ENCODE data around the gene SATB1.

Gene SATB1

GRCh38 chr3:18385706-18386105 lies 39.4 kb downstream of the SATB1 start:
- TF ChIP-seq BACH2 (CRISPR knock-in tag; IDR thresholded peaks at IDR 0.05; ENCODE audit: borderline replicate concordance) (no peak), TCF4 (CRISPR knock-in tag; IDR thresholded peaks at IDR 0.05; ENCODE audit: borderline replicate concordance) (peak; percentile 81)
- TF ChIP-seq, protein P1, sequence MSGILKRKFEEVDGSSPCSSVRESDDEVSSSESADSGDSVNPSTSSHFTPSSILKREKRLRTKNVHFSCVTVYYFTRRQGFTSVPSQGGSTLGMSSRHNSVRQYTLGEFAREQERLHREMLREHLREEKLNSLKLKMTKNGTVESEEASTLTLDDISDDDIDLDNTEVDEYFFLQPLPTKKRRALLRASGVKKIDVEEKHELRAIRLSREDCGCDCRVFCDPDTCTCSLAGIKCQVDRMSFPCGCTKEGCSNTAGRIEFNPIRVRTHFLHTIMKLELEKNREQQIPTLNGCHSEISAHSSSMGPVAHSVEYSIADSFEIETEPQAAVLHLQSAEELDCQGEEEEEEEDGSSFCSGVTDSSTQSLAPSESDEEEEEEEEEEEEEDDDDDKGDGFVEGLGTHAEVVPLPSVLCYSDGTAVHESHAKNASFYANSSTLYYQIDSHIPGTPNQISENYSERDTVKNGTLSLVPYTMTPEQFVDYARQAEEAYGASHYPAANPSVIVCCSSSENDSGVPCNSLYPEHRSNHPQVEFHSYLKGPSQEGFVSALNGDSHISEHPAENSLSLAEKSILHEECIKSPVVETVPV (CRISPR knock-in tag; IDR thresholded peaks at IDR 0.05): peak; percentile 26; the same call in 1 of the 2 replicates
- ATAC-seq: no peak

DNA sequence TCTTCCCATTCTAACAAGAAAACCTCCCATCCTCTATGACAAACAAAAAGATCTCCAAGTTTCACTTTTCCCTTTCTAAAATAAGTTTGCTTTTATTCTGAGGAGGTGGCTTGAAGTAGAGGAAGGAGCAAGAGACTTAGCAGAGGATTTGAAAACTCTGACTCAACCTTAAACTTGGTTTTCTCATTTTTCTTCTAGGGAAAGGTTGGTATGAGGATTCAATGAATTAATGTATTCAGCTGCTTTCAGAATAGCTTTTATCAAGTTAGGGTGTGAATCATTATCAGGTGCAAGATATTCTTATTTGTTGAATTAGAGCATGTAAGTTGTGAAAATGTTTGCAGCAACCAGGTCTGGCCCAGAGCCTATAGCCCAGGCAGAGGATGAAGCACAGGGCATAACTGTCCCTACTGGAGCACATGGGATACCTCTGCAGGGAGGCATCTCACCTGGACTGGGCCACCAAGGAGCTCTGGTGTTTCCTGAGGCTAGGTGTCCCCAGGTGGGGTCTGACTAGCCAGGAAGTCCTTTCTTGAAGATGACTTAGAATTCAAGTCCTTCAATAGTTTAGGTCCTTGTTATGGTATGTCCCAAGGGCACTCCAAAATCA lies 42.3 kb downstream of the SATB1 start:
- no peak for ATAC-seq
- TF ChIP-seq ARNTL (CRISPR knock-in tag; IDR thresholded peaks at IDR 0.05; ENCODE audit: borderline replicate concordance, low read depth) (no peak), CREB5 (CRISPR knock-in tag; IDR thresholded peaks at IDR 0.05; ENCODE audit: low read depth) (no peak), ZNF70 (CRISPR knock-in tag; IDR thresholded peaks at IDR 0.05) (no peak), BACH2 (CRISPR knock-in tag; IDR thresholded peaks at IDR 0.05; ENCODE audit: borderline replicate concordance) (no peak)

DNA sequence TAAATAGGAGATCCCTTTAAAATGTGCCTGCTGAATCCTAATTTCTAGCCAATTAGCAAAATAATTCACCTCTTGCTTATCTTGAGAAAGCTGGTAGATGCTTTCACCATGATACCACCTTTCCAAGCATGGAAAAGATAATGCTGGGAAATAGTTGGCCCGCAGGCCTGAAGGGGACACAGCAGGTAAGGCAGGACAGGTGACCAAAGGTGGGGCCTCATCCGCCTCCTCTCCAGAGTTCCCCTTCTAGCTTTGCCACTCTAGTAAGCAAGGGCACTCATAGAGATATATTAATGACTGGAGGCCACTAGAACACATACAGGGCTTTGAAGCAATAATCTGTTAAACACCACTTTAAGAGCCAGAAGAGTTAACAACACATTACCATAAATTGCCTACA lies 45.5 kb downstream of the SATB1 start:
- TF ChIP-seq TOX (CRISPR knock-in tag; IDR thresholded peaks at IDR 0.05; ENCODE audit: borderline replicate concordance) (no peak), ZFP30 (CRISPR knock-in tag; IDR thresholded peaks at IDR 0.05) (no peak), RARB (CRISPR knock-in tag; IDR thresholded peaks at IDR 0.05) (no peak), SNAI2 (CRISPR knock-in tag; IDR thresholded peaks at IDR 0.05) (no peak), ZNF70 (CRISPR knock-in tag; IDR thresholded peaks at IDR 0.05) (no peak), ISL1 (CRISPR knock-in tag; IDR thresholded peaks at IDR 0.05) (no peak), ZNF8 (CRISPR knock-in tag; IDR thresholded peaks at IDR 0.05) (no peak), ESRRG (CRISPR knock-in tag; IDR thresholded peaks at IDR 0.05) (no peak)
- TF ChIP-seq, protein P1 (CRISPR knock-in tag; IDR thresholded peaks at IDR 0.05): no peak
- no peak for ATAC-seq

DNA sequence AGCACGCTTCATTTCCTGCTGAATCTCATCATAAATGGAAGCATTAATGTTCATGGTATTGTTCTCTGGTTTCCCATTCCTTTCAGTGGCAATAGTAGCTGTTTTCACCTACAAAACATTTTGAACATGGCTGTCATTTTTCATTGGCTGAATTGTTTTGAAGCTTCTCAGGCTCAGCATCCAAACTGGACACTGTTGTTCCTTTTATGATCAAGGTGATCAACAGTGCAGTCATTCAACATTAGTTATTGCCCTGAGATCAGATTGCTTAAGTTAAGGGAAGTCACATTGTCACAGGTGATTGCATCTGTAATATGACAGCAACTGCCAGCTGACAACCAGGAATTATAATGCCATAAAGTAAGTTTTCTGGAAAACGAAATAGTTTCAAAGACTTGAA lies 46.9 kb downstream of the SATB1 start:
- ATAC-seq: no peak
- TF ChIP-seq ZNF565 (CRISPR knock-in tag; conservative IDR thresholded peaks at IDR 0.05; ENCODE audit: low read depth) (no peak), ZFP3 (CRISPR knock-in tag; IDR thresholded peaks at IDR 0.05) (no peak), PATZ1 (CRISPR knock-in tag; IDR thresholded peaks at IDR 0.05; ENCODE audit: borderline replicate concordance) (no peak), OSR1 (CRISPR knock-in tag; IDR thresholded peaks at IDR 0.05) (no peak), CSDC2 (CRISPR knock-in tag; IDR thresholded peaks at IDR 0.05) (no peak), TSHZ2 (CRISPR knock-in tag; IDR thresholded peaks at IDR 0.05) (no peak), BACH2 (CRISPR knock-in tag; IDR thresholded peaks at IDR 0.05; ENCODE audit: borderline replicate concordance) (no peak), ESRRG (CRISPR knock-in tag; IDR thresholded peaks at IDR 0.05) (no peak), ARNTL (CRISPR knock-in tag; IDR thresholded peaks at IDR 0.05; ENCODE audit: borderline replicate concordance, low read depth) (no peak)
- TF ChIP-seq, protein P2, sequence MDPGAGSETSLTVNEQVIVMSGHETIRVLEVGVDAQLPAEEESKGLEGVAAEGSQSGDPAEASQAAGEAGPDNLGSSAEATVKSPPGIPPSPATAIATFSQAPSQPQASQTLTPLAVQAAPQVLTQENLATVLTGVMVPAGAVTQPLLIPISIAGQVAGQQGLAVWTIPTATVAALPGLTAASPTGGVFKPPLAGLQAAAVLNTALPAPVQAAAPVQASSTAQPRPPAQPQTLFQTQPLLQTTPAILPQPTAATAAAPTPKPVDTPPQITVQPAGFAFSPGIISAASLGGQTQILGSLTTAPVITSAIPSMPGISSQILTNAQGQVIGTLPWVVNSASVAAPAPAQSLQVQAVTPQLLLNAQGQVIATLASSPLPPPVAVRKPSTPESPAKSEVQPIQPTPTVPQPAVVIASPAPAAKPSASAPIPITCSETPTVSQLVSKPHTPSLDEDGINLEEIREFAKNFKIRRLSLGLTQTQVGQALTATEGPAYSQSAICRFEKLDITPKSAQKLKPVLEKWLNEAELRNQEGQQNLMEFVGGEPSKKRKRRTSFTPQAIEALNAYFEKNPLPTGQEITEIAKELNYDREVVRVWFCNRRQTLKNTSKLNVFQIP (CRISPR knock-in tag; IDR thresholded peaks at IDR 0.05; ENCODE audit: borderline replicate concordance, low read depth): no peak
- TF ChIP-seq, protein P1 (CRISPR knock-in tag; IDR thresholded peaks at IDR 0.05): no peak
